HepG2 (cell line): ENCODE results near the gene CPXM2. TPM values are rescaled to one million over a fixed set of nuclear protein-coding genes. Genes with fewer than 3 reads are reported as not detected.

Source experiments
- ATAC-seq: fragments of 200-7000 bp; cut with Tn5 transposase; 3 replicates; pipeline ENCODE4 v1.9.1; 2020; ENCODE audit warnings: mild to moderate bottlenecking, moderate library complexity
- BruUV-seq: library from RNA; stranded (reverse); fragments of 400-500 nt; replicated peaks from 2 replicates; lab custom pipeline; 2021; lab: Mats Ljungman, UMichigan
- CTCF ChIA-PET: fragments of 300-600 bp; formaldehyde crosslinking; extraction: SDS; loops from one replicate; lab custom pipeline; 2021; ENCODE audit warnings: low total read pairs, inconsistent platforms, low intra/inter-chr PET ratio; lab: Yijun Ruan, JAX
- POLR2A ChIA-PET: fragments of 350-600 bp; sonication (Branson Sonifier 250); formaldehyde crosslinking; loops from one replicate; lab custom pipeline; 2020; ENCODE audit warnings: antibody characterized with exemption, inconsistent platforms; lab: Yijun Ruan, JAX
- DNase-seq: peaks from one replicate; pipeline ENCODE4 v3.0.0-alpha.2; 2015; ENCODE audit warnings: low spot score
- FAIRE-seq: peaks from 3 replicates; lab custom pipeline; 2011; peaks lifted over from hg19 to GRCh38; lab: Jason Lieb, UNC
- H2AFZ ChIP-seq: one replicate; pipeline ENCODE4 v1.6.1; 2011; ENCODE audit warnings: low read length, inconsistent platforms
- H3K27ac ChIP-seq: fragments of 300-600 bp; 3 replicates; pipeline ENCODE4 v1.8.0; 2011; ENCODE audit warnings: mixed run types, mild to moderate bottlenecking, mixed read lengths, low read length, inconsistent platforms; ENCODE audit not compliant: insufficient read depth; ENCODE audit errors: extremely low read length
- H3K27me3 ChIP-seq, 2 experiments: fragments of 200-600 bp in 1 of 2; 2 replicates in 1 of 2; 3 replicates in 1 of 2; pipeline versions ENCODE4 v1.6.0 to v1.8.0; 2011; ENCODE audit warnings: low read length in 2 of 2, mild to moderate bottlenecking in 2 of 2, moderate library complexity in 2 of 2, inconsistent platforms in 1 of 2; ENCODE audit not compliant: insufficient read depth in 2 of 2, control insufficient read depth in 1 of 2
- H3K36me3 ChIP-seq, 2 experiments: fragments of 200-600 bp in 1 of 2; replicated peaks in 1 of 2; 2 replicates in 1 of 2; 3 replicates in 1 of 2; pipeline versions ENCODE4 v1.5.1 to v1.8.0; 2011; ENCODE audit warnings: low read length in 2 of 2, inconsistent platforms in 1 of 2; ENCODE audit not compliant: insufficient read depth in 2 of 2, control insufficient read depth in 1 of 2
- H3K4me1 ChIP-seq: 2 replicates; pipeline ENCODE4 v1.5.1; 2012; ENCODE audit warnings: low read length, inconsistent platforms; ENCODE audit not compliant: insufficient read depth
- H3K4me2 ChIP-seq: 2 replicates; pipeline ENCODE4 v1.6.0; 2011; ENCODE audit warnings: low read depth, low read length, inconsistent platforms
- H3K4me3 ChIP-seq, 3 experiments: fragments of 200-600 bp in 1 of 3; sonication (generic), shearing (Covaris generic) in 1 of 3; replicated peaks in 1 of 3; 2 replicates each; pipeline ENCODE4 v1.5.1; 2011 to 2016; ENCODE audit warnings: low read length in 3 of 3, inconsistent platforms in 2 of 3, low read depth in 2 of 3, mild to moderate bottlenecking in 2 of 3, control low read depth in 1 of 3, mixed read lengths in 1 of 3; ENCODE audit not compliant: insufficient read depth in 1 of 3
- H3K79me2 ChIP-seq: one replicate; pipeline ENCODE4 v1.6.1; 2011; ENCODE audit warnings: low read length, inconsistent platforms; ENCODE audit not compliant: insufficient read depth
- H3K9ac ChIP-seq: 2 replicates; pipeline ENCODE4 v1.6.0; 2011; ENCODE audit warnings: mild to moderate bottlenecking, low read depth, low read length, inconsistent platforms; ENCODE audit not compliant: insufficient read depth
- H3K9me3 ChIP-seq: 2 replicates; pipeline ENCODE4 v1.5.1; 2012; ENCODE audit warnings: mild to moderate bottlenecking, low read length
- H4K20me1 ChIP-seq: 2 replicates; pipeline ENCODE4 v1.6.0; 2011; ENCODE audit warnings: inconsistent platforms, mild to moderate bottlenecking, low read length, moderate library complexity; ENCODE audit not compliant: insufficient read depth
- BRD4 ChIP-seq: sonication (generic); formaldehyde crosslinking; IDR thresholded peaks from 2 replicates; pipeline ENCODE4 v1.4.0; 2020; ENCODE audit warnings: missing genetic modification reagents
- ZNF703 ChIP-seq: sonication (generic); formaldehyde crosslinking; IDR thresholded peaks from 2 replicates; pipeline ENCODE4 v1.5.1; 2020; ENCODE audit warnings: missing genetic modification reagents, mild to moderate bottlenecking, moderate library complexity, borderline replicate concordance
- ZNF879 ChIP-seq: sonication (generic); formaldehyde crosslinking; IDR thresholded peaks from 2 replicates; pipeline ENCODE4 v1.8.1; 2023; ENCODE audit warnings: missing genetic modification reagents
- WGBS: methylation state at CpG from one replicate; pipeline ENCODE4 v1.1.6; 2017; ENCODE audit warnings: low lambda C conversion rate; 5-methylcytosine and 5-hydroxymethylcytosine counted together
- in situ Hi-C: cut with HindIII; loops from 2 replicates; pipeline ENCODE4 v1.10.0; 2017; ENCODE audit warnings: low pct_unique_long_range_greater_than_20kb; ENCODE audit not compliant: extremely low pct_ligation_motif_present
- intact Hi-C: fragments of 100-400 bp; cut with micrococcal nuclease; formaldehyde crosslinking; loops from one replicate; pipeline ENCODE4 v1.10.0; 2022; ENCODE audit not compliant: unreplicated experiment
- polyA plus RNA-seq, 8 experiments: library from polyadenylated mRNA; depleted of rRNA in 3 of 8; stranded (reverse) in 7 of 8; unstranded in 1 of 8; fragments of >200 nt; fragmentation: Illumina TruSeq in 4 of 8; extraction: Trizol in 4 of 8; gene quantifications; 2 replicates each; pipeline versions ENCODE4 v1.2.1 to v1.2.3, GENCODE V29; 2011 to 2016; ENCODE audit warnings: low read depth in 4 of 8, missing spikeins in 1 of 8, mixed read lengths in 1 of 8; ENCODE audit not compliant: insufficient read depth in 1 of 8
- total RNA-seq, 5 experiments: library from RNA; depleted of rRNA; stranded (reverse); fragments of >200 nt; fragmentation: Illumina TruSeq; extraction: Trizol; gene quantifications; 2 replicates each; pipeline ENCODE4 v1.2.3, GENCODE V29; 2016; ENCODE audit warnings: low read depth in 1 of 5
- TF ChIP-seq, protein P1 (sequence below): sonication (generic); formaldehyde crosslinking; IDR thresholded peaks from 2 replicates; pipeline ENCODE4 v1.5.0; 2020; ENCODE audit warnings: mild to moderate bottlenecking, missing genetic modification reagents, borderline replicate concordance
- TF ChIP-seq, protein P2 (sequence below): sonication (generic); formaldehyde crosslinking; IDR thresholded peaks from 2 replicates; pipeline ENCODE4 v1.4.0; 2020; ENCODE audit warnings: missing genetic modification reagents, borderline replicate concordance

CPXM2 gene
- total and polyA plus RNA-seq, 2 of the 13 experiments (the other 11 are each of a cell fraction or from before 2014, with no cell fraction given) = 0.03 TPM; not detected in 1

DNA sequence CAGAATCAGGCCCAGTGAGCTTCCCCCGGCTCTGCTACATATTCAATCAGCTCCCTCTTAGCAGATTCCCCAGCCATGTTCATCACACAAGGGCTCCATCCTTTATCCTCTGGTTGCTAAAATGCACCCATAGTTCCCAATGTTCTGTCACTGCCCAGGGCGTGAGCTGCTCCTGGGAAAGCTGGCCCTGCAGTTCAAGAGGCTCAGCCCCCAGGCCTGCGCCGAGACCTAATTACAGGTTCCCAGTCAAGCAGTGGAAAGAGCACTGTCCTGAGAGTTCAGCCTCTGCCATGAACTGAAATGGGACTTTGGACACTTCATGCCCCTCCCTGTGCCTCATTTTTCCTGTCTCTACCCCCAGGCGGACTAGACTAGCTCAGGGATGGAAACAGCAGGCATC lies 149.9 kb downstream of the CPXM2 start:
- FAIRE-seq = no peak
- POLR2A ChIA-PET = no interaction called here

More for the DNA sequence above, 149.9 kb downstream of the CPXM2 start:
- CTCF ChIA-PET = no interaction called here
- TF ChIP-seq, protein P1, sequence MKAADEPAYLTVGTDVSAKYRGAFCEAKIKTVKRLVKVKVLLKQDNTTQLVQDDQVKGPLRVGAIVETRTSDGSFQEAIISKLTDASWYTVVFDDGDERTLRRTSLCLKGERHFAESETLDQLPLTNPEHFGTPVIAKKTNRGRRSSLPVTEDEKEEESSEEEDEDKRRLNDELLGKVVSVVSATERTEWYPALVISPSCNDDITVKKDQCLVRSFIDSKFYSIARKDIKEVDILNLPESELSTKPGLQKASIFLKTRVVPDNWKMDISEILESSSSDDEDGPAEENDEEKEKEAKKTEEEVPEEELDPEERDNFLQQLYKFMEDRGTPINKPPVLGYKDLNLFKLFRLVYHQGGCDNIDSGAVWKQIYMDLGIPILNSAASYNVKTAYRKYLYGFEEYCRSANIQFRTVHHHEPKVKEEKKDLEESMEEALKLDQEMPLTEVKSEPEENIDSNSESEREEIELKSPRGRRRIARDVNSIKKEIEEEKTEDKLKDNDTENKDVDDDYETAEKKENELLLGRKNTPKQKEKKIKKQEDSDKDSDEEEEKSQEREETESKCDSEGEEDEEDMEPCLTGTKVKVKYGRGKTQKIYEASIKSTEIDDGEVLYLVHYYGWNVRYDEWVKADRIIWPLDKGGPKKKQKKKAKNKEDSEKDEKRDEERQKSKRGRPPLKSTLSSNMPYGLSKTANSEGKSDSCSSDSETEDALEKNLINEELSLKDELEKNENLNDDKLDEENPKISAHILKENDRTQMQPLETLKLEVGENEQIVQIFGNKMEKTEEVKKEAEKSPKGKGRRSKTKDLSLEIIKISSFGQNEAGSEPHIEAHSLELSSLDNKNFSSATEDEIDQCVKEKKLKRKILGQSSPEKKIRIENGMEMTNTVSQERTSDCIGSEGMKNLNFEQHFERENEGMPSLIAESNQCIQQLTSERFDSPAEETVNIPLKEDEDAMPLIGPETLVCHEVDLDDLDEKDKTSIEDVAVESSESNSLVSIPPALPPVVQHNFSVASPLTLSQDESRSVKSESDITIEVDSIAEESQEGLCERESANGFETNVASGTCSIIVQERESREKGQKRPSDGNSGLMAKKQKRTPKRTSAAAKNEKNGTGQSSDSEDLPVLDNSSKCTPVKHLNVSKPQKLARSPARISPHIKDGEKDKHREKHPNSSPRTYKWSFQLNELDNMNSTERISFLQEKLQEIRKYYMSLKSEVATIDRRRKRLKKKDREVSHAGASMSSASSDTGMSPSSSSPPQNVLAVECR = no peak
- no peak for TF ChIP-seq ZNF879
- no peak for TF ChIP-seq BRD4 (CRISPR knock-in tag)
- TF ChIP-seq ZNF703 (CRISPR knock-in tag) = no peak
- TF ChIP-seq, protein P2, sequence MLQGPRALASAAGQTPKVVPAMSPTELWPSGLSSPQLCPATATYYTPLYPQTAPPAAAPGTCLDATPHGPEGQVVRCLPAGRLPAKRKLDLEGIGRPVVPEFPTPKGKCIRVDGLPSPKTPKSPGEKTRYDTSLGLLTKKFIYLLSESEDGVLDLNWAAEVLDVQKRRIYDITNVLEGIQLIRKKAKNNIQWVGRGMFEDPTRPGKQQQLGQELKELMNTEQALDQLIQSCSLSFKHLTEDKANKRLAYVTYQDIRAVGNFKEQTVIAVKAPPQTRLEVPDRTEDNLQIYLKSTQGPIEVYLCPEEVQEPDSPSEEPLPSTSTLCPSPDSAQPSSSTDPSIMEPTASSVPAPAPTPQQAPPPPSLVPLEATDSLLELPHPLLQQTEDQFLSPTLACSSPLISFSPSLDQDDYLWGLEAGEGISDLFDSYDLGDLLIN (CRISPR knock-in tag) = no peak
- intact Hi-C loops (no loop called here), in situ Hi-C loops (no loop called here)
- no peak for DNase-seq
- Histone ChIP-seq H3K4me3 (no peak overlapping the region), H3K27ac (no peak overlapping the region), H3K4me1 (no peaks in the 10 kb centered on the region), H4K20me1 (no peaks in the 10 kb centered on the region), H3K4me2 (no peak overlapping the region), H3K9me3 (no peaks in the 10 kb centered on the region), H3K79me2 (no peaks in the 10 kb centered on the region), H2AFZ (no peak overlapping the region), H3K36me3 (no peaks in the 10 kb centered on the region), H3K27me3 (peaks cover 0 to 8% of the 10 kb centered on the region in 2 experiments; a peak in 2 of 5 replicates), H3K9ac (no peak overlapping the region)
- 60% methylated on average over 4 of the region's 5 CpGs for WGBS
- no peak for ATAC-seq
- no TSS peak for BruUV-seq
